Endometrial microvascular endothelial cells (primary cell): Measurements from ENCODE around the gene KIR3DL3. TPM values are rescaled to one million over a fixed set of nuclear protein-coding genes. Genes with fewer than 3 reads are reported as not detected.
"Not testable (repeated sequence)": the region's sequence is repeated elsewhere in the genome, so short reads cannot be mapped to it uniquely, and the experiment has no call there.

ENCODE experiments used
- in situ Hi-C: cut with HindIII; loops from 2 replicates; pipeline ENCODE4 v1.10.0; 2017; ENCODE audit warnings: low sequenced_read_pairs, low pct_unique_long_range_greater_than_20kb; ENCODE audit errors: inconsistent ontology term
- total RNA-seq: library from RNA; depleted of rRNA; stranded (reverse); fragments of >200 nt; gene quantifications from one replicate; pipeline ENCODE4 v1.2.3, GENCODE V29; 2015; ENCODE audit errors: inconsistent ontology term

Gene KIR3DL3
- total RNA-seq, 1 donor from 2014 or later = not detected

GRCh38 chr19:54772666-54773065 lies 48.4 kb downstream of the KIR3DL3 start:
- in situ Hi-C loops = not testable (repeated sequence)

DNA sequence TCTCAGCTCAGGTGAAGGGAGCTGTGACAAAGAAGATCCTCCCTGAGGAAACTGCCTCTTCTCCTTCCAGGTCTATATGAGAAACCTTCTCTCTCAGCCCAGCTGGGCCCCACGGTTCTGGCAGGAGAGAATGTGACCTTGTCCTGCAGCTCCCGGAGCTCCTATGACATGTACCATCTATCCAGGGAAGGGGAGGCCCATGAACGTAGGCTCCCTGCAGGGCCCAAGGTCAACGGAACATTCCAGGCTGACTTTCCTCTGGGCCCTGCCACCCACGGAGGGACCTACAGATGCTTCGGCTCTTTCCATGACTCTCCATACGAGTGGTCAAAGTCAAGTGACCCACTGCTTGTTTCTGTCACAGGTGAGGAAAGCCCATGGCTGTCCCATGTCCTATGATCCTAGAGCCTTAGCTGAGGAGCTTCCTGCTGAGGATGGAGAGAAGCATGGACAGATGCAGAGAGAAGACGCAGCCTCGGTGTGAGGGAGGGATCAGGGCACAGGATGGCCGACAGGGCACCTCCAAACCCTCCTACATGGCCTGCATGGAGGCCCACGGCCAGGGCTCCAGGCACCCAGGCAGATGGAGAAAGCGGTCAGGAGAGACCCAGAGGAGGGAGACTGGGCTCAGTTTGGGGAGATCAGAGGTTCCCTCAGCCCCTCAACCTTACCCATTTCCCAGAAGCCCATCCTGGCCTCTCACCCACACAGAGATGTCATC lies 51.0 kb downstream of the KIR3DL3 start:
- in situ Hi-C loops = not testable (repeated sequence)

- in situ Hi-C loops = not testable (repeated sequence)
These were observed 51.6 kb downstream of the KIR3DL3 start for GRCh38 chr19:54775830-54776229.

- in situ Hi-C loops = not testable (repeated sequence)
These were observed 53.6 kb downstream of the KIR3DL3 start for GRCh38 chr19:54777851-54778250.

DNA sequence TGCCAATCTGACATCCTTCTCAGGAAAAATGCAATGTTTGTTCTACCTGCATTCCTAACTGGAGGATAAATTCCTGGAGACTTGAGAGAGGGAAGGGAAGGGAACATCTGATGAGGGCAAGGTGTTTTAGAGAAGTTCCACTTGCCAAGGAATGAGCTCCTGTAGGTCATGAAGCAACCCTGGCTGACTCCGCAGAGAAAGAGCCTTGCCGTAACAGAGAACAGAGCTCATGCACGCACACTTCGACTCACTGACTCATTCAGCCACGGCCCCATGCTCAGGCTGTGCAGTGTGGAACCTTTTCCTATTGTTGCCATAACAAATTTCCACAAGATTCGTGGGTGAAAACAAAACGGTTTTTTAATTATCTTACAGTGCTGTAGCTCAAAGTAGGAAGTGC lies 54.7 kb downstream of the KIR3DL3 start:
- in situ Hi-C loops = not testable (repeated sequence)

- in situ Hi-C loops = not testable (repeated sequence)
These were observed 58.7 kb downstream of the KIR3DL3 start for GRCh38 chr19:54782916-54783315.

Other genes with a start within 250 kb of the KIR3DL3 start
- not detected for gene LAIR2, start 221.6 kb upstream of the KIR3DL3 start, total RNA-seq
- not detected for gene LILRA2, start 150.7 kb upstream of the KIR3DL3 start, total RNA-seq
- not detected for gene LILRA1, start 130.8 kb upstream of the KIR3DL3 start, total RNA-seq
- gene LILRB1, start 94.0 kb upstream of the KIR3DL3 start, total RNA-seq = not detected
- not detected for gene LILRB4, start 61.5 kb upstream of the KIR3DL3 start, total RNA-seq
- gene KIR2DL3, start 14.1 kb downstream of the KIR3DL3 start, total RNA-seq = not detected
- not detected for gene KIR2DL1, start 45.4 kb downstream of the KIR3DL3 start, total RNA-seq
- not detected for gene KIR2DL4, start 79.2 kb downstream of the KIR3DL3 start, total RNA-seq
- gene KIR3DL1, start 92.0 kb downstream of the KIR3DL3 start, total RNA-seq = not detected
- not detected for gene KIR2DS4, start 108.2 kb downstream of the KIR3DL3 start, total RNA-seq
- gene KIR3DL2, start 126.0 kb downstream of the KIR3DL3 start, total RNA-seq = not detected
- gene FCAR, start 149.8 kb downstream of the KIR3DL3 start, total RNA-seq = not detected
- gene NCR1, start 181.7 kb downstream of the KIR3DL3 start, total RNA-seq = not detected
- not detected for gene NLRP7, start 223.1 kb downstream of the KIR3DL3 start, total RNA-seq
- 3.0 TPM for gene NLRP2, start 241.9 kb downstream of the KIR3DL3 start, total RNA-seq